ENCODE data around the gene PERM1. TPM values are rescaled to one million over a fixed set of nuclear protein-coding genes. Genes with fewer than 3 reads are reported as not detected.

The PERM1 gene
- polyA plus RNA-seq, 1 donor: 2.1 TPM

GRCh38 chr1:932776-933602 is 48.9 kb downstream of the PERM1 start:
- DNase-seq: no peak

DNA sequence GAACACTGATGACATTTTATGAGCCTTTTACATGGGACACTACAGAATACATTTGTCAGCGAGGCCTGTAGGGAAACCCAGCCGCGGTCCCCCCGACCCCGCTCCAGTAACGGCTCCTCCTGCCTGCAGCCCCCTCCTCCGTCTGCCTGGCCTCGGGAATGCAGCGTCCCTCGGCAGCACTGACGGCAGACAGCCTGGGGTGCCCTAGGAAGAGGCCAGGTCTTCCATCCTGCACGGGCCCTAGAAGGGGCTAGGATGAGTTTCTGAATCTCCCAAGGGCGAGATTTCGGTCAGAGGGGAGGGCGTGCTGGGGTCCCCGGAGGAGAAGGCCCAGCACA is 49.8 kb downstream of the PERM1 start:
- no peak for DNase-seq

- DNase-seq: no peak
Observed at GRCh38 chr1:931380-932172, 50.3 kb downstream of the PERM1 start.

DNA sequence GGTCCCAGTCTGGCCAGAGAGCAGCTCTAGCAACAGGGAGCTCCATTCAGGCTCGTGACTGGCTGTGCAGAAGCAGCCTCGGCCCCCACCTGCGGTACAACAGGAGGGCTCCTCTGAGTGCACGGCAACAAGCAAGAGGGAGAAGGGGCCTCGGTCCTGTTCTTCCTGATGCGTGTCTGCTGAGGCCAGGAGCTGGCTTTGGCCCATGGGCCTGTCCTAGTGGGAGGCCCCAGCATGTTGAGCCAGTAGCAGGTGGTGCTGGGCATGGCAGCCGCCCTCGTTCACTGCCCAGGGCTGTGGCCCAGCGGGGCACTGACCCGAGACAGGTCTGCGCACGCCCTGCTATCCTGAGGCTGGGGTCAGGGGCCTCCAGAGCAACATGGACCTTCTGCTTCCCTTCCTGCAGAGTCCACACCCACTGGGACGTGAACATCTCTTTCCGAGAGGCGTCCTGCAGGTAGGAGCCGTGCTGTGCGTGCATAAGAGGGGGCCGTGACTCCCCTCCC is 51.2 kb downstream of the PERM1 start:
- DNase-seq: no peak

GRCh38 chr1:929712-930632 is 51.9 kb downstream of the PERM1 start:
- no peak for DNase-seq

DNA sequence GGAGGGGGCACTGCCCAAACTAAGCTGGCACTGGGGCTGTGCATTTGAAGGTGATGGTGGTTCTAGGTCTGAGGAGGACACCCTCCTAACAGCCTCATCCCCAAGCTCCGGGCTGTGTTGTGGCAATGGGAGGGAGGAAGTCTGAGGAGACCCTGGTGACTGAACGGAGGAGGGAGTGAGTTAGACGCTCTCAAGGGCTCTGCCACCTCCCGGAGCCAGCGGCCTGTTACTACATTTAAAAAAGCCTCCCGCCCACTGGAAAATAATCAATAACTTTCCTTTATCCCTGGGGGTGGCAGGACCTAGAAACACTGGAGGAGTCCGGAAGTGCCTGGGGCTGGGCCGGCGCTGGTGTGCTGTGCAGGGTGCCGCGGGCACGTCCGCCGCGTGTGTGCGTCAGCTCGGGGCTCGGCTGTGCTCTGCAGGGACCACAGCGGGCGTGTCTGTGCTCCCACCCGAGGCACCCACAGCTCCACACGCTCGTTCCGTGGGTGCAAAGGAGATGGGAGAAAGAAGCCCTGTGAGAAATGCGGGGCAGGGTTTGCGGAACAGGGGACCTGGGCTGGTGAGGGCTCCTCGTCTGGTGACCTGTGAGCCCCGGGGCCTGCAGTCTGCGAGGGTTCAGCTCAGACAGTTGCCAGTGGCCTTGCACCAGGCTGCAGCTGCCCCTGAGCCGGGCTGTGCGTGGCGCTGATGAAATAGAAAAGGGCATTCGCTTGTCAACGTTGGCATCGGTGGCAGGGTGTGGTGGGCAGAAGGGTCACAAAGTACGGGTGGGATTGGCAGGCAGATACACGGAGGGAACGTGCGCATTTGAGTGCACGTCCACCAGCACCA is 52.9 kb downstream of the PERM1 start:
- DNase-seq: no peak

DNA sequence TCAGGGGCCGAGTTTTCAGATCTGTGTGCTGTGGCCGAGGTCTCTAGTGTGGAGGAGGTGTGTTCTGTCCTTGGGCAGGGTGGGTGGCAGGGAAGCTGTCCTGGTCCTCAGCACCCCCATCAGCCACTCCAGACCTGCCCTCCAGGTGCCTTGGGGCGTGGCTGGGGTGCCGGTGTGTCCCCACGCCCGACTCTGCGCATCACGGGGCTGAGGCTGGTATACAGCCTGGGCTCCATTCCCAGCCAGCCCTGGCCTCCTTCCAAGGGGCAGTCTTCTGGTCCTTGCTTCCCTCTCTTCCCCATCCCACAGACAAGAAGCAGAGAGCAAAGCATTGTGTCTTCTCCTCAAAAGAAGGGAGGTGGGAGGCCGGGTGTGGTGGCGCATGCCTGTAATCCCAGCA is 54.1 kb downstream of the PERM1 start:
- DNase-seq: no peak

DNA sequence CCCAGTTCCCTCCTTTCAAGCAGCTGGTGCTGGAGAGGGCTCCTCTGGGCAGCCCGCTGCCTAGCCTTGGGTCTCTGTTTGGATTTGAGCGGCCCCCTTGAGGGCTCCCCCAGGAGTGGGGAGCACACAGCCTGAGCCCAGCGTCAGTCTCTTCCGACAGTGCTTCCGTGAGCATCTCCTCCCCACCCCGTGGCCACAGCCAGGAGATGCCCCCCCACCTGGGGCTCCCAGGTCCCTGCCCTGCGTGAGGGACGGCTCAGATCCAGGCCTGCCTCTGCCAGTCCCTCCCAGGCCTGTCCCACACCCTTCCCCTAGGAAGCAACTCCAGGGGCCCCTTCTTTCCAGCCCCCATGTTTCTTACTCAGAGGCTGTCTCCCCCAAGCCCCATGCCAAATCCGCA is 54.7 kb downstream of the PERM1 start:
- DNase-seq: no peak

- no peak for DNase-seq
Observed at GRCh38 chr1:925561-926421, 56.1 kb downstream of the PERM1 start.

Other genes starting within 250 kb of the PERM1 start
- gene SAMD11, start 58.2 kb downstream of the PERM1 start, polyA plus RNA-seq (ENCODE audit: insufficient read length): 2.7 TPM
- 48.2 TPM for gene NOC2L, start 22.8 kb downstream of the PERM1 start, polyA plus RNA-seq (ENCODE audit: insufficient read length)
- 6.0 TPM for gene KLHL17, start 21.5 kb downstream of the PERM1 start, polyA plus RNA-seq (ENCODE audit: insufficient read length)
- 0.13 TPM for gene PLEKHN1, start 15.6 kb downstream of the PERM1 start, polyA plus RNA-seq (ENCODE audit: insufficient read length)
- 24.1 TPM for gene HES4, start 18.0 kb upstream of the PERM1 start, polyA plus RNA-seq (ENCODE audit: insufficient read length)
- gene ISG15, start 31.4 kb upstream of the PERM1 start, polyA plus RNA-seq (ENCODE audit: insufficient read length): 8.9 TPM
- gene AGRN, start 38.0 kb upstream of the PERM1 start, polyA plus RNA-seq (ENCODE audit: insufficient read length): 51.3 TPM
- gene RNF223, start 92.2 kb upstream of the PERM1 start, polyA plus RNA-seq (ENCODE audit: insufficient read length): 0.31 TPM
- gene C1orf159, start 134.0 kb upstream of the PERM1 start, polyA plus RNA-seq (ENCODE audit: insufficient read length): 7.8 TPM
- gene TTLL10, start 191.8 kb upstream of the PERM1 start, polyA plus RNA-seq (ENCODE audit: insufficient read length): 0.25 TPM
- gene TNFRSF18, start 224.5 kb upstream of the PERM1 start, polyA plus RNA-seq (ENCODE audit: insufficient read length): 4.1 TPM
- gene TNFRSF4, start 232.1 kb upstream of the PERM1 start, polyA plus RNA-seq (ENCODE audit: insufficient read length): 3.2 TPM
- 92.9 TPM for gene SDF4, start 249.9 kb upstream of the PERM1 start, polyA plus RNA-seq (ENCODE audit: insufficient read length)